Raji (cell line): ENCODE results near the gene HOXB7.

Experiments used
- POLR2A ChIP-seq: IDR thresholded peaks from 2 replicates; pipeline ENCODE4 v1.6.1; 2011; ENCODE audit warnings: low read depth, low read length, control low read depth; ENCODE audit not compliant: insufficient read depth

HOXB7 gene

GRCh38 chr17:48619826-48620449 is 9.1 kb upstream of the HOXB7 start:
- TF ChIP-seq POLR2A, result no peak

GRCh38 chr17:48618256-48618896 is 7.6 kb upstream of the HOXB7 start:
- TF ChIP-seq POLR2A, result no peak

- TF ChIP-seq POLR2A, result no peak
Observed at GRCh38 chr17:48617471-48618255, 6.8 kb upstream of the HOXB7 start.

GRCh38 chr17:48616717-48617470 is 6.1 kb upstream of the HOXB7 start:
- no peak for TF ChIP-seq POLR2A

GRCh38 chr17:48615963-48616716 is 5.3 kb upstream of the HOXB7 start:
- no peak for TF ChIP-seq POLR2A

GRCh38 chr17:48615047-48615962 is 4.5 kb upstream of the HOXB7 start, which contains the start of gene HOXB8:
TSS of gene HOXB8 (minus strand) at chr17:48615292. CDS start at chr17:48614704, 588 bp downstream.
- TF ChIP-seq POLR2A, result no peak

GRCh38 chr17:48613862-48614694 is 3.3 kb upstream of the HOXB7 start:
- TF ChIP-seq POLR2A, result no peak

GRCh38 chr17:48612854-48613691 is 2.3 kb upstream of the HOXB7 start:
- TF ChIP-seq POLR2A, result no peak

GRCh38 chr17:48612456-48612853 is 1.6 kb upstream of the HOXB7 start:
- TF ChIP-seq POLR2A, result no peak

GRCh38 chr17:48611681-48612455 is 1.1 kb upstream of the HOXB7 start:
- no peak for TF ChIP-seq POLR2A

GRCh38 chr17:48611213-48611612 is 396 bp upstream of the HOXB7 start:
- TF ChIP-seq POLR2A, result no peak
